Limb (tissue), 2 donors: ENCODE results near the gene FCER1G.
"Not testable (repeated sequence)": the region's sequence is repeated elsewhere in the genome, so short reads cannot be mapped to it uniquely, and the experiment has no call there.

Source experiments
- DNase-seq, 2 donors: peaks; one replicate each; pipeline ENCODE4 v3.0.0-alpha.2; 2016; ENCODE audit errors: extremely low spot score in 2 of 2

The FCER1G gene

GRCh38 chr1:161206411-161207140, 8.5 kb upstream of the FCER1G start:
- DNase-seq = no peak

- no peak for DNase-seq
Observed at GRCh38 chr1:161207173-161207572, 7.9 kb upstream of the FCER1G start.

GRCh38 chr1:161209790-161210409, 5.2 kb upstream of the FCER1G start:
- DNase-seq = peak in 1 of 2 donors; percentile 81

GRCh38 chr1:161214369-161214768, 726 bp upstream of the FCER1G start:
- DNase-seq = no peak

- DNase-seq = no peak
Observed at GRCh38 chr1:161216945-161217712, 2.0 kb downstream of the FCER1G start.

- DNase-seq = no peak
Observed at GRCh38 chr1:161217831-161218230, 2.7 kb downstream of the FCER1G start.

GRCh38 chr1:161218301-161219077, 3.4 kb downstream of the FCER1G start:
- no peak for DNase-seq

- no peak for DNase-seq
Observed at GRCh38 chr1:161219078-161219892, 4.2 kb downstream of the FCER1G start.

GRCh38 chr1:161220002-161220401, 4.9 kb downstream of the FCER1G start:
- DNase-seq = no peak

GRCh38 chr1:161222175-161223019, 7.3 kb downstream of the FCER1G start:
- DNase-seq = no peak

- DNase-seq = no peak
Observed at GRCh38 chr1:161223805-161224694, 9.0 kb downstream of the FCER1G start.

GRCh38 chr1:161224695-161225087, 9.6 kb downstream of the FCER1G start:
- not testable (repeated sequence) for DNase-seq

- DNase-seq = no peak
Observed at GRCh38 chr1:161225178-161225533, 10.1 kb downstream of the FCER1G start.

- DNase-seq = peak; percentile 87 to 92
Observed at GRCh38 chr1:161225534-161226319, 10.6 kb downstream of the FCER1G start, which contains the start of gene TOMM40L. TSS of gene TOMM40L (plus strand) at chr1:161226060. CDS start at chr1:161226490, 430 bp downstream.

- no peak for DNase-seq
Observed at GRCh38 chr1:161226320-161226711, 11.2 kb downstream of the FCER1G start.

GRCh38 chr1:161226759-161227158, 11.7 kb downstream of the FCER1G start:
- DNase-seq = no peak

GRCh38 chr1:161227196-161227871, 12.2 kb downstream of the FCER1G start:
- DNase-seq = peak; percentile 76 to 85
